AG09319 (cell line): ENCODE data around the gene MAP2K7.

Experiments used
- DNase-seq: peaks from one replicate; pipeline ENCODE4 v3.0.0-alpha.2; 2010; ENCODE audit warnings: low read depth; ENCODE audit errors: extremely low read depth
- CTCF ChIP-seq: IDR thresholded peaks from 2 replicates; pipeline ENCODE4 v1.5.1; 2011; ENCODE audit warnings: low read depth, mild to moderate bottlenecking, inconsistent platforms, low read length, moderate library complexity

MAP2K7 gene

DNA sequence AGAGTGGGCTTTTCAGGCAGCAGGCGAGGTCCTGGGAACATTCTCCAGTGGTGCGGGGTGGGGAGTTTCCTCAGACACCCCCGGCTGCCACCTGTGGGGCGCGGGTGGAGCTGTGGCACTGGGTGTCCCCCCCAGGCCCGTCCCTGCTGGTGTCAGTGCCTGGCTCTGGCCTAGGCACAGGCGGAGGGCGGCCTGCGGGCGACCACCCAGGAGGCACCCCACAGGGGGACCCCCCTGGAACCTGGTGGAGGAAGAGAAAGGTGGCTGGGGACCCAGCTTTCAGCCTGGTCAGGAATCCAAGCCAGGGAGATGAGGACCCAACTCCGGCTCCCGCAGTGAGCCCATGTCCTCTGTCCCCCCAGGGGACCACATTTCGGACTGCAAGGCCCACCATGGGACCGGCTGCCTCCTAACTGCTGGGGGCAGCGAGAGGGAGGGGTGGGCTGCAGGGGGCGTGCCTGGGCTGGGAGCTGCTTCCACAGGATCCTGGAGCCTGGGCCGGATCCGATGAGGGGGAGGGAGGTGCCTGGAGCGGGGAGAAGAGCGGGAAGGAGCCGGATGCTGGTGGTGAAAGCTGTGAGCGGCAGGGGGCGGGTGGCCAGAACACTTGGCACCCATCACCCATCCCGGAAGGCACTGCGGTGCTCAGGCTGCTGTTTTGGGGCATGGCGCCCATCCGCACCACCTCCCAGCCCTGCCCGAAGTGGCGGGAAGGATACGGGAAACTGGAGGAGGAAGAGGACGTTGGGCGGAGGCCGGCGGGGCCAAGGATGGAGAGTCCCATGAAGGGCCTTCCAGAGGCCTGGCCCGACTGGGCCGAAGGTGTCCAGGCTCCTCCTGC lies 27.8 kb downstream of the MAP2K7 start:
- DNase-seq, result no peak

DNA sequence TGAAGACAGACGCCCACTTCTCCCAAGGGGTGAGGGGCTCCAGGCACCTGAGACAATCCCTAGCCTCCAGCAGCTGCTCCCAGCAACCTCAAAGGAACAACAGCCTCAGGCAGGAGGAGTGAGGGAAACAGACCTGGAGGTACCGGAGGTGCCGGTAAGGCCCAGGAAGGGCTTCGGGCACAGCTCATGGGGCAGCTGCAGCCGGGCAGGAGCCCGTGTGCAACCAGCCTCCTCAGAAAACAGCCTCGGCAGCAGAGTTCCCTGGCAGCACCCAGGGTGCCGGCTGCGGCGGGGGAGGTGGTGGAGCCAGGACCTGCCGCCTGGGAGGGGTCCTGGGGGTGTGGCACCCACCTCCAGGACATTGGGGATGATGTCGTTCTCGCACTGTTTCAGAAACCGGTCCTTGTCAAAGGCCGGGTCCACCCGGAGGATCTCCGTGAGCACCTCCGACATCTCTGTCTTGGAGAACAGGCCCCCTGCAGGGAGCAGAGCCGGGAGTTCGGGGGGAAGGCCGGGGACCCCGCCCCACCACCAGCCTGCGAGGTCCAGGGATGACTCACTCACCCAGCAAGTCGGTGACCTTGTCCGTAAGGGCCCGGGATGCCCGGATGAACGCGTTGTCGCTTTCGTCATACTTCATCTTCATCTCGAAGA lies 28.7 kb downstream of the MAP2K7 start:
- TF ChIP-seq CTCF, result no peak
- no peak for DNase-seq

More for the DNA sequence above, 27.8 kb downstream of the MAP2K7 start:
- no peak for TF ChIP-seq CTCF

GRCh38 chr19:7932930-7933300 lies 29.2 kb downstream of the MAP2K7 start:
- no peak for TF ChIP-seq CTCF
- DNase-seq, result no peak

GRCh38 chr19:7933411-7933810 lies 29.7 kb downstream of the MAP2K7 start:
- DNase-seq, result no peak
- TF ChIP-seq CTCF, result peak; percentile 7; the same call in 1 of the 2 replicates

DNA sequence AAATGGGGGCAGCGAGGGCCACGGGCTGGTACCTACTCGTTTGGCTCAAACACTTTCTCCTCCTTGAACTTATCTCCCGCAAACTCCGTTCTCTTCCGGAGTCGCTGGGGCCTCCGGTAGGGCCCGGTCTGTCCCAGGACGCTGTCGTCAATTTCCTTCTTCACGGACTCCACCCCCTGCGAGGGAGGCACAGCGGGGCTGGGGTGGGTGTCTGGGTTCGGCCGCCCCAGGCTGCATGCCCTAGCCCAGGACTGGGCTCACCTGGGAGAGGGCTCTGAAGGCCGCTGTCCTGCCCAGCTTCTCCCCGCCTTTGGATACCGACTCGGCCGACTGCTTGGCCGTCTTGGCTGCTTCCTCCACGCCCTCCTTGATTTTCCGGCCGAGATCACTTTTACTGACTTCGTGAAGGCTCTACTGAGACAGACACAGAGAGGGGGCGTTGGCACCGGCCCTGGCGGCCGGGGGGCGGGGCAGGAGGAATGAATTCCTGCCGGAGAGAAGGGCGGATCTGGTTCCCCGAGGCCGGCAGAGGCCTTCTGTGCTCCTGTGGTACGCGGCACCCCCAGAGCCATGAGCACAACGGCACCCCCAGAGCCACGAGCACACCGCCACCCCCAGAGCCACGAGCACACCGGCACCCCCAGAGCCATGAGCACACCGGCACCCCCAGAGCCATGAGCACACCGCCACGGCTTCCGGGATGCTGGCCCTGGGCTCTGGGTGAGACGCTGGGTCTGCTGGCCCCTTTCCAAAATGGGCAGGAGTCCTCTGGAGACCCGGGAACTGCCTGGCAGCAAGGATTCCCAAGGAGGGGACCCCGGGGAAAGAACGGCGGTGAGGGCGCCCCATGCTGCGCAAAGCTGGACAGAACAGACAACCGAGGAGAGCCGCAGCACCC lies 30.4 kb downstream of the MAP2K7 start:
- no peak for TF ChIP-seq CTCF

DNA sequence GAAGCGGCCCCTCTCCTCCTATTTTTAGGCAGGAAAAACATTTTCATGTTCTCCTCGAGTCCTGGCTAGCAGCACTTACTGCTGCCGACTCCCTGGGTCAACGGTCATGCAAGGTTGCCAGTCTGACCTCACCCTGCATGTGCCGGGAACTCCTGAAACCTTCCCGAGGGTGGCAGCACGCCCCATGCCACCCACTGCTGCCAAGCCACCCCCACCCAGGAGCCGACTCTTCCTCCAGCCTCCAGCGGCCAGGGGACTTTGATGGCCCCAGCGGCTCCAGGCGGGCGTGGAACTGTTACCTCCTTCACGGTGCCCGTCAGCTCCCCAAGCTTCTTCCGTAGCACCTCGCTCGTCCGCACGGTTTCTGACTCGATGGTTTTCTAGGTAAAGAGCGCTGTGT lies 31.1 kb downstream of the MAP2K7 start:
- DNase-seq, result no peak
- TF ChIP-seq CTCF, result no peak

More for the DNA sequence above, 30.4 kb downstream of the MAP2K7 start:
- DNase-seq, result no peak
